HepG2 (cell line): ENCODE data around the gene POLL.

ENCODE experiments used
- NFKB2 ChIP-seq: sonication (generic); formaldehyde crosslinking; IDR thresholded peaks from 2 replicates; pipeline ENCODE4 v1.4.0; 2020; ENCODE audit warnings: missing genetic modification reagents, borderline replicate concordance
- ZFP62 ChIP-seq: sonication (generic); formaldehyde crosslinking; IDR thresholded peaks from 2 replicates; pipeline ENCODE4 v1.4.0; 2020; ENCODE audit warnings: missing genetic modification reagents
- TF ChIP-seq, protein P1 (sequence below): sonication (generic); formaldehyde crosslinking; IDR thresholded peaks from 2 replicates; pipeline ENCODE4 v1.8.1; 2022; ENCODE audit warnings: low read depth, mild to moderate bottlenecking, missing genetic modification reagents
- TF ChIP-seq, protein P2 (sequence below): sonication (generic); formaldehyde crosslinking; IDR thresholded peaks from 2 replicates; pipeline ENCODE4 v1.5.0; 2020; ENCODE audit warnings: mild to moderate bottlenecking, missing genetic modification reagents, moderate library complexity

DNA sequence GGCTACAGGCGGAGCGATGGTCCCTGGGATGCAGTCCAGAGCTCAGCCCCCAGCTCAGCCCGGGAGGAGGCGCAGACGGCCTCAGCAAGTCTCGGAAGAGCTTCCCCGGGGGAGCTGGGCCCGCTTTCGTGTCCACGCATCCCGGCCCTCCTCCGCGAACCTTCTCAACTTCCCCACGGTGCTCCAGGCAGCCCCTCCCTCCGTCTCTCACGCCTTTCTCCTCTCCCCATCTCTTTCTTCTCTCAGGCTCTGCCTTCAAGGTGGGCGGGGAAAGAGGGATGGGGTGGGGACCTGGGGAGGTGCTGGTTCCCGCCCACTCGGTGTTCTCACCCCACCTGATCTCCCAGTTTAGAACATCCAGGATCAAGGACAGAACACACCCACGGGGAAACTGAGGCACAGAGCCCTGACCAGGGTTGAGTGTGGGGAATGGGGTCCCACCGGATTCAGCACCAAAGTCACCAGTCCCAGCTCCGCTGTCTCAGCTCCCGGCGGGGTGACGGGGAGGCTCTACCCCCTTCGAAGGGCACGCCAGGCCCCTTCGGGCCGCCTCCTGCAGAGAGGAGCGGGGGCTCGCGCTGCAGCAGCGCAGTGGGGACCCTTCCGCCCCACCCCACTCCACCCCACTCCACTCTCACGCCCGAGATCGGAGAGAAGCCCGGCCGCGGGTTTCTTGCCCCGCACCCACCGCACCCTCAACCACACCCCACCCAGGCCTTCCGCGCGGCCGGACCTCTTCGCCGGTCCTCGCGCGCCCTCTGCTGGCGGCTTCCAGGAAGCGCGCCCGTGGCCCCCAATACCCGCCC is 18.2 kb downstream of the POLL start:
- TF ChIP-seq, protein P1, sequence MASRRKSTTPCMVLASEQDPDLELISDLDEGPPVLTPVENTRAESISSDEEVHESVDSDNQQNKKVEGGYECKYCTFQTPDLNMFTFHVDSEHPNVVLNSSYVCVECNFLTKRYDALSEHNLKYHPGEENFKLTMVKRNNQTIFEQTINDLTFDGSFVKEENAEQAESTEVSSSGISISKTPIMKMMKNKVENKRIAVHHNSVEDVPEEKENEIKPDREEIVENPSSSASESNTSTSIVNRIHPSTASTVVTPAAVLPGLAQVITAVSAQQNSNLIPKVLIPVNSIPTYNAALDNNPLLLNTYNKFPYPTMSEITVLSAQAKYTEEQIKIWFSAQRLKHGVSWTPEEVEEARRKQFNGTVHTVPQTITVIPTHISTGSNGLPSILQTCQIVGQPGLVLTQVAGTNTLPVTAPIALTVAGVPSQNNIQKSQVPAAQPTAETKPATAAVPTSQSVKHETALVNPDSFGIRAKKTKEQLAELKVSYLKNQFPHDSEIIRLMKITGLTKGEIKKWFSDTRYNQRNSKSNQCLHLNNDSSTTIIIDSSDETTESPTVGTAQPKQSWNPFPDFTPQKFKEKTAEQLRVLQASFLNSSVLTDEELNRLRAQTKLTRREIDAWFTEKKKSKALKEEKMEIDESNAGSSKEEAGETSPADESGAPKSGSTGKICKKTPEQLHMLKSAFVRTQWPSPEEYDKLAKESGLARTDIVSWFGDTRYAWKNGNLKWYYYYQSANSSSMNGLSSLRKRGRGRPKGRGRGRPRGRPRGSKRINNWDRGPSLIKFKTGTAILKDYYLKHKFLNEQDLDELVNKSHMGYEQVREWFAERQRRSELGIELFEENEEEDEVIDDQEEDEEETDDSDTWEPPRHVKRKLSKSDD (CRISPR knock-in tag) = no peak
- TF ChIP-seq NFKB2 = no peak
- TF ChIP-seq, protein P2, sequence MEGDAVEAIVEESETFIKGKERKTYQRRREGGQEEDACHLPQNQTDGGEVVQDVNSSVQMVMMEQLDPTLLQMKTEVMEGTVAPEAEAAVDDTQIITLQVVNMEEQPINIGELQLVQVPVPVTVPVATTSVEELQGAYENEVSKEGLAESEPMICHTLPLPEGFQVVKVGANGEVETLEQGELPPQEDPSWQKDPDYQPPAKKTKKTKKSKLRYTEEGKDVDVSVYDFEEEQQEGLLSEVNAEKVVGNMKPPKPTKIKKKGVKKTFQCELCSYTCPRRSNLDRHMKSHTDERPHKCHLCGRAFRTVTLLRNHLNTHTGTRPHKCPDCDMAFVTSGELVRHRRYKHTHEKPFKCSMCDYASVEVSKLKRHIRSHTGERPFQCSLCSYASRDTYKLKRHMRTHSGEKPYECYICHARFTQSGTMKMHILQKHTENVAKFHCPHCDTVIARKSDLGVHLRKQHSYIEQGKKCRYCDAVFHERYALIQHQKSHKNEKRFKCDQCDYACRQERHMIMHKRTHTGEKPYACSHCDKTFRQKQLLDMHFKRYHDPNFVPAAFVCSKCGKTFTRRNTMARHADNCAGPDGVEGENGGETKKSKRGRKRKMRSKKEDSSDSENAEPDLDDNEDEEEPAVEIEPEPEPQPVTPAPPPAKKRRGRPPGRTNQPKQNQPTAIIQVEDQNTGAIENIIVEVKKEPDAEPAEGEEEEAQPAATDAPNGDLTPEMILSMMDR (CRISPR knock-in tag) = peak; percentile 88
- no peak for TF ChIP-seq ZFP62 (CRISPR knock-in tag)
